ENCODE measurements around the gene ATP9A. TPM values are rescaled to one million over a fixed set of nuclear protein-coding genes. Genes with fewer than 3 reads are reported as not detected.

Gene ATP9A
- polyA plus RNA-seq, 3 donors, result 0.04 TPM; not detected in 2

DNA sequence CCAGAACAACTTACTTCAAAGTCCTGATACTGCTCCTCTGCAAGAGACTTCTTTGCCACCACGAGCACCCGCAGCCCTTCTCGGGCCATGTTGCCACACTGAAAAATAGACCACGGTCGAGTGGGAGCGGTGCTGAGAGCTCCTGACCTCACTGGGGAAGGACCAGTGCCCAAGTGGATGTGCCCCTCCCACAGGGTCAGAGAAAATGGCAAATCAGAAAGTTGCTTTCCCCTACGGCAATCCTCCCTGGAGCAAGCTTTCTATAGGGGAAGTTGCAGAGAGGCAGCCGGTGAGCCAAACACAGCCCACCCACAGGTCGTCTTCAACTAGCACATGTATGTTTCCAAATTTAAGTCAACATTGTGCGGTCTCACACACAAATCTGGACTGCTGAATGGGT is 140.6 kb downstream of the ATP9A start:
- 67% methylated on average over 8 of the region's 10 CpGs for WGBS (ENCODE audit: insufficient coverage)
- Histone ChIP-seq H3K4me2 (replicated peaks; ENCODE audit: extremely low read depth, low read length, poor library complexity, severe bottlenecking) (no peak overlapping the region), H3K9ac (ENCODE audit: insufficient read depth, low read length, poor library complexity, severe bottlenecking) (no peak overlapping the region), H4K20me1 (ENCODE audit: insufficient read depth, low read length) (no peaks in the 10 kb centered on the region), H3K4me3 (replicated peaks in 1 of 3; ENCODE audit: low read depth in 2 of 3, low read length in 3 of 3) (no peak overlapping the region), H3K27me3 (ENCODE audit: control insufficient read depth in 2 of 2, insufficient read depth in 2 of 2, low read length in 2 of 2) (peaks cover 0 to 5% of the 10 kb centered on the region in 2 donors), H3K4me1 (ENCODE audit: control insufficient read depth in 1 of 2, insufficient read depth in 2 of 2, low read length in 2 of 2) (peaks cover 34 to 42% of the 10 kb centered on the region in 2 donors), H3K27ac (ENCODE audit: low read depth in 1 of 2, low read length in 2 of 2) (no peak overlapping the region), H3K79me2 (ENCODE audit: insufficient read depth, low read length) (no peaks in the 10 kb centered on the region), H3K9me3 (replicated peaks in 1 of 2; ENCODE audit: control insufficient read depth in 1 of 2, insufficient read depth in 1 of 2, low read length in 2 of 2) (no peaks in the 10 kb centered on the region), H3K36me3 (replicated peaks in 1 of 2; ENCODE audit: control insufficient read depth in 1 of 2, insufficient read depth in 2 of 2, low read length in 2 of 2) (no peaks in the 10 kb centered on the region), H2AFZ (ENCODE audit: insufficient read depth, low read depth, low read length, poor library complexity, severe bottlenecking) (no peak overlapping the region)
- Mint-ChIP-seq H3K36me3 (peaks cover 14 to 21% of the 10 kb centered on the region in 2 donors), H3K27ac (peak overlapping the region in 1 of 7 donors; percentile 58), H3K4me3 (no peak overlapping the region), H3K4me1 (peaks cover 52% of the 10 kb centered on the region), H3K9me3 (peaks cover 0 to 7% (median 2%) of the 10 kb centered on the region in 7 donors), H3K27me3 (ENCODE audit: low read depth in 3 of 3) (peaks cover 28 to 41% (median 28%) of the 10 kb centered on the region in 3 donors)
- TF ChIP-seq, protein P1, sequence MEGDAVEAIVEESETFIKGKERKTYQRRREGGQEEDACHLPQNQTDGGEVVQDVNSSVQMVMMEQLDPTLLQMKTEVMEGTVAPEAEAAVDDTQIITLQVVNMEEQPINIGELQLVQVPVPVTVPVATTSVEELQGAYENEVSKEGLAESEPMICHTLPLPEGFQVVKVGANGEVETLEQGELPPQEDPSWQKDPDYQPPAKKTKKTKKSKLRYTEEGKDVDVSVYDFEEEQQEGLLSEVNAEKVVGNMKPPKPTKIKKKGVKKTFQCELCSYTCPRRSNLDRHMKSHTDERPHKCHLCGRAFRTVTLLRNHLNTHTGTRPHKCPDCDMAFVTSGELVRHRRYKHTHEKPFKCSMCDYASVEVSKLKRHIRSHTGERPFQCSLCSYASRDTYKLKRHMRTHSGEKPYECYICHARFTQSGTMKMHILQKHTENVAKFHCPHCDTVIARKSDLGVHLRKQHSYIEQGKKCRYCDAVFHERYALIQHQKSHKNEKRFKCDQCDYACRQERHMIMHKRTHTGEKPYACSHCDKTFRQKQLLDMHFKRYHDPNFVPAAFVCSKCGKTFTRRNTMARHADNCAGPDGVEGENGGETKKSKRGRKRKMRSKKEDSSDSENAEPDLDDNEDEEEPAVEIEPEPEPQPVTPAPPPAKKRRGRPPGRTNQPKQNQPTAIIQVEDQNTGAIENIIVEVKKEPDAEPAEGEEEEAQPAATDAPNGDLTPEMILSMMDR (IDR thresholded peaks at IDR 0.05), result no peak
- intact Hi-C loops (cut with micrococcal nuclease), result loop anchor here (10.0 kb wide), 1 partner anchor 643 kb away; no protein-coding TSS in a partner anchor
- DNase-seq, result no peak

DNA sequence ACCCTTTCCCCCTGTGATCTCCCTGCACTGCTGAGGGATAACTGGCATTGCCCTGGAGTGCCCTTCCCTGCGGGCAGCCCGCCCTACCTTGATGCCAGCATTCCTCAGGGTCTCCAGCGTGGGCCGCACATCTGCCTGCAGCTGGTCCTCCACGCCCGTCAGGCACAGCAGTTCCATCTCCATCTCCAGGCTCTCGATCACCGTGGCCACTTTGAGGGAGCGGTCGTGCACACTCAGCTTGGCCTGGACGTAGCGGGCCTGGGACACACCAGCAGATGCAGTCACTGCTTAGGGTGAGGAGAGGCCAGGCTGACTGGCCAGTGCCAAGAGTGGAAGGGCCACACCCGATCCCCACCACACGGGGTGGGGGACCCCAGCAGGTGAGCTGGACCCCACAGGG is 143.1 kb downstream of the ATP9A start:
- no peaks in the 10 kb centered on the region for H3K79me2 ChIP-seq (ENCODE audit: insufficient read depth, low read length)
- no peak for DNase-seq
- H3K36me3 Mint-ChIP-seq, result peaks cover 8 to 11% of the 10 kb centered on the region in 2 donors
- peaks cover 17 to 30% (median 24%) of the 10 kb centered on the region in 3 donors for H3K27me3 Mint-ChIP-seq (ENCODE audit: low read depth in 3 of 3)
- peaks cover 0 to 7% (median 0%) of the 10 kb centered on the region in 7 donors for H3K9me3 Mint-ChIP-seq
- TF ChIP-seq, protein P1 (IDR thresholded peaks at IDR 0.05), result no peak
- H3K4me2 ChIP-seq (replicated peaks; ENCODE audit: extremely low read depth, low read length, poor library complexity, severe bottlenecking), result no peak overlapping the region
- peaks cover 27% of the 10 kb centered on the region for H3K4me1 Mint-ChIP-seq
- H3K36me3 ChIP-seq (replicated peaks in 1 of 2; ENCODE audit: control insufficient read depth in 1 of 2, insufficient read depth in 2 of 2, low read length in 2 of 2), result no peaks in the 10 kb centered on the region
- intact Hi-C loops (cut with micrococcal nuclease), result loop anchor here (10.0 kb wide), 1 partner anchor 640 kb away; no protein-coding TSS in a partner anchor
- H3K27ac ChIP-seq (ENCODE audit: low read depth in 1 of 2, low read length in 2 of 2), result no peak overlapping the region
- 95% methylated on average over 9 of the region's 14 CpGs for WGBS (ENCODE audit: insufficient coverage)
- peaks cover 0 to 5% of the 10 kb centered on the region in 2 donors for H3K27me3 ChIP-seq (ENCODE audit: control insufficient read depth in 2 of 2, insufficient read depth in 2 of 2, low read length in 2 of 2)
- H3K27ac Mint-ChIP-seq, result no peak overlapping the region
- no peaks in the 10 kb centered on the region for H3K9me3 ChIP-seq (replicated peaks in 1 of 2; ENCODE audit: control insufficient read depth in 1 of 2, insufficient read depth in 1 of 2, low read length in 2 of 2)
- H3K9ac ChIP-seq (ENCODE audit: insufficient read depth, low read length, poor library complexity, severe bottlenecking), result no peak overlapping the region
- H2AFZ ChIP-seq (ENCODE audit: insufficient read depth, low read depth, low read length, poor library complexity, severe bottlenecking), result no peak overlapping the region
- H3K4me1 ChIP-seq (ENCODE audit: control insufficient read depth in 1 of 2, insufficient read depth in 2 of 2, low read length in 2 of 2), result peaks cover 11 to 18% of the 10 kb centered on the region in 2 donors
- H3K4me3 ChIP-seq (replicated peaks in 1 of 3; ENCODE audit: low read depth in 2 of 3, low read length in 3 of 3), result no peak overlapping the region
- H4K20me1 ChIP-seq (ENCODE audit: insufficient read depth, low read length), result no peaks in the 10 kb centered on the region
- H3K4me3 Mint-ChIP-seq, result no peak overlapping the region
